OCI-LY3 (cell line): ENCODE results near the gene TULP1.

Experiments used
- H2AFZ ChIP-seq: fragments of 200-600, 300-600 bp; shearing (Covaris generic); 2 replicates; pipeline ENCODE4 v1.6.0; 2014; ENCODE audit warnings: antibody characterized with exemption, low read depth, low read length
- H3K27ac ChIP-seq: fragments of 200-600, 300-600 bp; sonication (generic); 2 replicates; pipeline ENCODE4 v1.5.1; 2014; ENCODE audit warnings: mild to moderate bottlenecking, low read length, moderate library complexity, mixed read lengths
- H3K27me3 ChIP-seq: fragments of 200-600, 300-600 bp; sonication (generic); 2 replicates; pipeline ENCODE4 v1.6.1; 2014; ENCODE audit warnings: low read depth, low read length, mixed read lengths
- H3K36me3 ChIP-seq: fragments of 200-600, 300-600 bp; sonication (generic); replicated peaks from 2 replicates; pipeline ENCODE3; 2014; ENCODE audit warnings: low read depth, low read length, mixed read lengths
- H3K4me1 ChIP-seq: fragments of 300-600, 200-600 bp; sonication (generic); 2 replicates; pipeline ENCODE4 v1.6.1; 2014; ENCODE audit warnings: low read length, mixed read lengths
- H3K4me2 ChIP-seq: fragments of 200-600, 300-600 bp; sonication (generic); 2 replicates; pipeline ENCODE4 v1.6.1; 2014; ENCODE audit warnings: low read length, mixed read lengths
- H3K4me3 ChIP-seq: fragments of 300-600, 200-600 bp; sonication (generic); 2 replicates; pipeline ENCODE4 v1.5.1; 2014; ENCODE audit warnings: antibody characterized with exemption, mild to moderate bottlenecking, low read length, moderate library complexity
- H3K79me2 ChIP-seq: fragments of 300-600, 200-600 bp; shearing (Covaris generic); 2 replicates; pipeline ENCODE4 v1.6.1; 2014; ENCODE audit warnings: mild to moderate bottlenecking, low read length, mixed read lengths
- H3K9ac ChIP-seq: fragments of 300-600, 200-600 bp; shearing (Covaris generic); 2 replicates; pipeline ENCODE4 v1.6.0; 2014; ENCODE audit warnings: mild to moderate bottlenecking, low read length, moderate library complexity
- H3K9me3 ChIP-seq: fragments of 200-600, 300-600 bp; shearing (Covaris generic); 2 replicates; pipeline ENCODE4 v1.6.1; 2014; ENCODE audit warnings: low read length, mixed read lengths; ENCODE audit not compliant: insufficient read depth
- H4K20me1 ChIP-seq: fragments of 200-600, 300-600 bp; sonication (generic); 2 replicates; pipeline ENCODE4 v1.6.1; 2016; ENCODE audit warnings: low read length, mixed read lengths; ENCODE audit not compliant: insufficient read depth
- EZH2phosphoT487 ChIP-seq: fragments of 200-600 bp; shearing (Covaris generic); IDR thresholded peaks from 2 replicates; pipeline ENCODE4 v1.6.1; 2018; ENCODE audit warnings: antibody characterized with exemption, mixed run types, low read depth
- TF ChIP-seq, protein P1 (sequence below): fragments of 200-600, 300-600 bp; sonication (generic); IDR thresholded peaks from 2 replicates; pipeline ENCODE4 v1.5.1; 2014; ENCODE audit warnings: antibody characterized with exemption, low read length, low read depth

TULP1 gene

DNA sequence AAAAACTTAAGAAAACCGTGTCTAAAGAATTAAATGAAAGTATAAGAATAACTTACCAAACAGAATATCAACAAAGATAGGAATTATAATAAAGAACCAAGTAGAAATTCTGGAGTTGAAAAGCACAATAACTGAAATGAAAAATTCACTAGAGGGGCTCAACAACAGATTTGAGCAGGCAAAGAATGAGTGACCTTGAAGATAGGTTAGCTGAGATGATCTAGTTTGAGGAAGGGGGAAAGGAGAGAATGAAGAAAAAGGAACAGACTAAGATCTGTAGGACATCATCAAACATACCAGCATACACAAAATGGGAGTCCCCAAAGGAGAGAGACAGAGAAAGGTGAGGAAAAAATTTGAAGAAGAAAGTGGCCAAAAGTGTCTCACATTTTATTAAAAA, 37.7 kb upstream of the TULP1 start:
- Histone ChIP-seq H4K20me1 (no peaks in the 10 kb centered on the region), H3K27me3 (no peaks in the 10 kb centered on the region), H3K4me2 (no peak overlapping the region), H3K9ac (no peak overlapping the region), H3K4me3 (no peak overlapping the region), H3K27ac (no peak overlapping the region), H3K9me3 (peaks cover 12% of the 10 kb centered on the region), H3K4me1 (no peaks in the 10 kb centered on the region), H2AFZ (no peak overlapping the region), H3K79me2 (no peaks in the 10 kb centered on the region), H3K36me3 (peaks cover 5% of the 10 kb centered on the region)
- no peak for TF ChIP-seq EZH2phosphoT487
- TF ChIP-seq, protein P1, sequence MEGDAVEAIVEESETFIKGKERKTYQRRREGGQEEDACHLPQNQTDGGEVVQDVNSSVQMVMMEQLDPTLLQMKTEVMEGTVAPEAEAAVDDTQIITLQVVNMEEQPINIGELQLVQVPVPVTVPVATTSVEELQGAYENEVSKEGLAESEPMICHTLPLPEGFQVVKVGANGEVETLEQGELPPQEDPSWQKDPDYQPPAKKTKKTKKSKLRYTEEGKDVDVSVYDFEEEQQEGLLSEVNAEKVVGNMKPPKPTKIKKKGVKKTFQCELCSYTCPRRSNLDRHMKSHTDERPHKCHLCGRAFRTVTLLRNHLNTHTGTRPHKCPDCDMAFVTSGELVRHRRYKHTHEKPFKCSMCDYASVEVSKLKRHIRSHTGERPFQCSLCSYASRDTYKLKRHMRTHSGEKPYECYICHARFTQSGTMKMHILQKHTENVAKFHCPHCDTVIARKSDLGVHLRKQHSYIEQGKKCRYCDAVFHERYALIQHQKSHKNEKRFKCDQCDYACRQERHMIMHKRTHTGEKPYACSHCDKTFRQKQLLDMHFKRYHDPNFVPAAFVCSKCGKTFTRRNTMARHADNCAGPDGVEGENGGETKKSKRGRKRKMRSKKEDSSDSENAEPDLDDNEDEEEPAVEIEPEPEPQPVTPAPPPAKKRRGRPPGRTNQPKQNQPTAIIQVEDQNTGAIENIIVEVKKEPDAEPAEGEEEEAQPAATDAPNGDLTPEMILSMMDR: no peak

DNA sequence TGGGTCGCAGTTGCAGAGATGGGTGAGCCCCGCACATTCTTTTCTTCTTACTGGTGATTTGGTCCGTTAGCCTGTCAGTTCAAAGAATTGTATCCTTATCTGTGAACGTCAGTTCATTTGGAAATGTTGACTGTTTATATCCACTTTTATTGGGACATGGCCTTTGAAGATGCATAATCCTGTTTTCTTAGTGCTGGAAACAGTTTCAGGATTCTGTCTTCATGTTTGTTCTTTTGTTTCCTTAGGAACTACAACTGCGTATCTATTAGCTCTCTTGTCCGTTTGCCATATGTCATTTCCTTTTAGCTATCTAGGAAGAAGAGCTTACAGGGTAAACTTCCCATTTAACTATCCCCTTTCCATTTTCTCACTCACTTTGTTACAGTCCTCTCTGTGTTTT, 35.0 kb upstream of the TULP1 start:
- TF ChIP-seq EZH2phosphoT487: no peak
- peaks cover 5% of the 10 kb centered on the region for H3K36me3 ChIP-seq
- H4K20me1 ChIP-seq: no peaks in the 10 kb centered on the region
- no peak overlapping the region for H3K4me2 ChIP-seq
- H3K79me2 ChIP-seq: no peaks in the 10 kb centered on the region
- H3K4me1 ChIP-seq: peaks cover 6% of the 10 kb centered on the region; the same call in 1 of the 2 replicates
- H2AFZ ChIP-seq: no peak overlapping the region
- no peaks in the 10 kb centered on the region for H3K27me3 ChIP-seq
- H3K9ac ChIP-seq: no peak overlapping the region
- no peak overlapping the region for H3K27ac ChIP-seq
- peaks cover 12% of the 10 kb centered on the region for H3K9me3 ChIP-seq
- H3K4me3 ChIP-seq: no peak overlapping the region

DNA sequence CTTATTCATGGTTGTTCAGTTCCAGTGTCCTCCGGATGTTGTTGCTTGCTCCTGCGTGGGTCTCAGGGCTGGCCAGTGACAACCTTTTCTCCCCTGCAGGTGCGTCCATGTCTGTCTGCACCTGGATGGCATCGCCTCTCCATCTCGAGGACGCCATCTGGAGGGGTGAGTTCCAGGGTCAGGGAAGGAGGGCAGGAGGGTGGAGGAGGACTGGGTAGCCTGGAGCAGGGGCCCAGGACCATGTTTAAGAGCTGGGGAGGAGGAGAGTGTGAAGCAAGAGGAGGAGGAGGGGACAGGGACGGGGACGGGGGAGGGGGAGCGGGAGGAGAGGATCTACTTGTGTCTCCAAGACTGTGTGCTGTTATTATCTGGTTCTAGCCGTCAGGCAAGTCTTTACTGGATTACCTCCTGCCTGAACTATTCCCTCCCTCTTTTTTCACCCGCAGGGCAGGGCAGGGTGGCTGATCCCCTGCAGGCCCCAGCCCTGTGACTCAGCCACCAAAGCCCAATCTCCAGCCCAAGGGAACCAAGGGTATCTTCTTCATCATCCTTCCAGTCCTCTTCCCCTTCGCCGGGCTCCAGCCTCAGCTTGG, 32.2 kb upstream of the TULP1 start:
- H3K9ac ChIP-seq: no peak overlapping the region
- no peak overlapping the region for H3K27ac ChIP-seq
- TF ChIP-seq, protein P1: no peak
- TF ChIP-seq EZH2phosphoT487: no peak
- H3K4me3 ChIP-seq: no peak overlapping the region
- no peaks in the 10 kb centered on the region for H4K20me1 ChIP-seq
- no peaks in the 10 kb centered on the region for H3K79me2 ChIP-seq
- peaks cover 6% of the 10 kb centered on the region; the same call in 1 of the 2 replicates for H3K4me1 ChIP-seq
- no peak overlapping the region for H3K4me2 ChIP-seq
- peaks cover 2% of the 10 kb centered on the region; the same call in 1 of the 2 replicates for H3K9me3 ChIP-seq
- peaks cover 3% of the 10 kb centered on the region for H3K36me3 ChIP-seq
- H2AFZ ChIP-seq: no peak overlapping the region
- H3K27me3 ChIP-seq: no peaks in the 10 kb centered on the region

DNA sequence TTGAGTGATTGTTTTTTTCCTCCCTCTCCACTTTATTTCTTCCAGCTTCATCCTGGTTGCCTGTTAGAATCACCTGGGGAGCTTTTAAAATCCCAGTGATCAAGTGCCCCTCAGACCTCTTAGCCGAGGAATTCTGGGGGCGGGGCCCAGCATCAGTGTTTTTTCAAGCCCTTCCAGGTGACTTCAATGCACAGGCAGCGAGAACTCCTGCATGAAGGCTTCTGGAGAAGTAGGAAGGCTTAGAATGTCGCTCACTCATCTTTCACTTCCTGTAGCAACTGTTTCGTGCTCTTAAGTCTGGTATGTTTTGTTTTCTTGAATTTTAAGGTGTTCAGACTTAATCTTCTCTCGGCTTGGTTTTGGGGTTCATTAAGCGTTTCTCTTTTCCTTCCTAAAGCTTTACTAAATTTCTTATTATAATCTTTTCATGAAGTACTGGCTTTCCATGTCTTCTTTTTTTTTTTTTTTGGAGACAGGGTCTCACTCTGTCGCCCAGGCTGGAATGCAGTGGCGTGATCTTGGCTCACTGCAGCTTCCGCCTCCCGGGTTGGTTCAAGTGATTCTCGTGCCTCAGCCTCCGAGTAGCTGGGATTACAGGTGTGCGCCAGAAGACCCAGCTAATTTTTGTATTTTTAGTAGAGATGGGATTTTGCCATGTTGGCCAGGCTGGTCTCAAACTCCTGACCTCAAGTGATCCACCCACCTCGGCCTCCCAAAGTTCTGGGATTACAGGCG, 30.9 kb upstream of the TULP1 start:
- H3K27me3 ChIP-seq: no peaks in the 10 kb centered on the region
- H3K4me3 ChIP-seq: peak overlapping the region; percentile 27
- H3K27ac ChIP-seq: no peak overlapping the region
- no peak overlapping the region for H3K9ac ChIP-seq
- H3K79me2 ChIP-seq: no peaks in the 10 kb centered on the region
- H3K4me1 ChIP-seq: peaks cover 6% of the 10 kb centered on the region; the same call in 1 of the 2 replicates
- no peaks in the 10 kb centered on the region for H3K36me3 ChIP-seq
- H3K9me3 ChIP-seq: no peaks in the 10 kb centered on the region
- H3K4me2 ChIP-seq: peak overlapping the region; percentile 50
- no peaks in the 10 kb centered on the region for H4K20me1 ChIP-seq
- TF ChIP-seq, protein P1: no peak
- no peak for TF ChIP-seq EZH2phosphoT487
- H2AFZ ChIP-seq: peak overlapping the region; percentile 63
